Smooth muscle cell (in vitro differentiated cells): ENCODE results near the gene SGK1. TPM values are rescaled to one million over a fixed set of nuclear protein-coding genes. Genes with fewer than 3 reads are reported as not detected.

Experiments used
- DNase-seq: peaks from one replicate; lab custom pipeline; 2025; ENCODE audit not compliant: unreplicated experiment; lab: John Stamatoyannopoulos, UW
- H2AFZ ChIP-seq: fragments of 200-600 bp; sonication (generic); 2 replicates; pipeline ENCODE4 v1.6.0; 2016; ENCODE audit warnings: antibody characterized with exemption, low read depth, mild to moderate bottlenecking
- H3F3A ChIP-seq: fragments of 200-600 bp; sonication (generic); 2 replicates; pipeline ENCODE4 v1.6.0; 2017; ENCODE audit warnings: antibody characterized with exemption, low read depth
- H3K27ac ChIP-seq: fragments of 200-600 bp; sonication (generic); 2 replicates; pipeline ENCODE4 v1.5.1; 2016; ENCODE audit warnings: low read depth, mild to moderate bottlenecking
- H3K27me3 ChIP-seq: fragments of 200-600 bp; sonication (generic); 2 replicates; pipeline ENCODE4 v1.6.1; 2016; ENCODE audit warnings: low read depth, mild to moderate bottlenecking
- H3K36me3 ChIP-seq: fragments of 200-600 bp; sonication (generic); 2 replicates; pipeline ENCODE4 v1.5.1; 2016; ENCODE audit warnings: low read depth
- H3K4me1 ChIP-seq: fragments of 200-600 bp; sonication (generic); 2 replicates; pipeline ENCODE4 v1.5.1; 2016; ENCODE audit warnings: low read depth
- H3K4me2 ChIP-seq: fragments of 200-600 bp; sonication (generic); 2 replicates; pipeline ENCODE4 v1.6.0; 2016; ENCODE audit warnings: mild to moderate bottlenecking
- H3K4me3 ChIP-seq: fragments of 200-600 bp; sonication (generic); 2 replicates; pipeline ENCODE4 v1.5.1; 2016; ENCODE audit warnings: mild to moderate bottlenecking
- H3K79me2 ChIP-seq: fragments of 200-600 bp; sonication (generic); 2 replicates; pipeline ENCODE4 v1.6.0; 2016; ENCODE audit warnings: low read depth, mild to moderate bottlenecking
- H3K9ac ChIP-seq: fragments of 200-600 bp; sonication (generic); 2 replicates; pipeline ENCODE4 v1.6.0; 2016; ENCODE audit warnings: low read depth
- H3K9me3 ChIP-seq: fragments of 200-600 bp; sonication (generic); replicated peaks from 2 replicates; pipeline ENCODE4 v1.5.1; 2016; ENCODE audit warnings: low read depth
- H4K20me1 ChIP-seq: fragments of 200-600 bp; sonication (generic); 2 replicates; pipeline ENCODE4 v1.6.0; 2016; ENCODE audit warnings: low read depth
- WGBS: methylation state at CpG from one replicate; pipeline ENCODE4 v1.1.7; 2016; ENCODE audit warnings: low lambda C conversion rate; 5-methylcytosine and 5-hydroxymethylcytosine counted together
- polyA plus RNA-seq: library from polyadenylated mRNA; unstranded; fragments of >200 nt; fragmentation: Nextera tagmentation; extraction: Ambion mirVana; gene quantifications from 2 replicates; pipeline ENCODE4 v1.2.1, GENCODE V29; 2016
- total RNA-seq: library from RNA; depleted of rRNA; stranded (reverse); fragments of >200 nt; gene quantifications from 2 replicates; pipeline ENCODE4 v1.2.3, GENCODE V29; 2014
- TF ChIP-seq, protein P1 (sequence below): fragments of 200-600 bp; sonication (generic); IDR thresholded peaks from 2 replicates; pipeline ENCODE4 v1.5.1; 2017; ENCODE audit warnings: borderline replicate concordance, mild to moderate bottlenecking, antibody characterized with exemption; ENCODE audit not compliant: insufficient read depth, poor library complexity, severe bottlenecking

The SGK1 gene
- total and polyA plus RNA-seq, 2 experiments from 2014 or later, result 18.9 to 109 TPM

DNA sequence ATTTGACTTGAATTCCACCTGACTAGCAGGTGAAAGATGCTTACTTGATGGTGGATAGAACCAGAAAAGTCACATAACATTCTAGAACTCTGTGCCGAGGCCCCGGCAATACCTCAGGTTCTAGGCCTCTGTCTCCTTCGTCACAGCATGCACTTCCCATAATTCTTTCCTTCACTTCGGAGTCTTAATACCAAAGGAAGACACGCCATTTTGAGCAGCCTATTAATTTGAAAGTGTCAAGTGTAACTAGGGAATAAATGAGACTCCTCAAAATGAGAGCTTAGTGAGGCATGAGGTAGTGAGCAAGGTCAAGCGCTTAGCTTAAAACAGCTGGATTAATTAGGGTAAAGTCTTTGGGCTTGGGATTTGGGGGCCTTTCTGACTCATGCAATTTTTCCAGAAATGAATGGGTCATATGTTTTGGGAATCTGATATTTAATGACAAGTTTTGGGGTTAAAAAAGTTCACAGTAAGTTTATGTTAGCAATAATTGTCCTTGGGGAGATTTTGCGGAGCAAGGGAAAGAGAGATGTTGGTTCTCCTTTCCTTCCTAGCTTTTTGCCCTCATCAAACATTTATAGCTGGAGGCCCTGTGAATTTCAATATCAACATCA, 29.1 kb upstream of the SGK1 start:
- Histone ChIP-seq H3K27ac (no peak overlapping the region), H3K9ac (no peak overlapping the region), H3K4me3 (no peak overlapping the region), H3K9me3 (no peaks in the 10 kb centered on the region), H3K27me3 (no peaks in the 10 kb centered on the region), H2AFZ (no peak overlapping the region), H3F3A (no peaks in the 10 kb centered on the region), H3K36me3 (no peaks in the 10 kb centered on the region), H3K4me1 (peaks cover 8% of the 10 kb centered on the region), H3K79me2 (no peaks in the 10 kb centered on the region), H3K4me2 (no peak overlapping the region), H4K20me1 (no peaks in the 10 kb centered on the region)
- DNase-seq, result no peak
- 98% methylated on average over 7 of the region's 7 CpGs for WGBS
- TF ChIP-seq, protein P1, sequence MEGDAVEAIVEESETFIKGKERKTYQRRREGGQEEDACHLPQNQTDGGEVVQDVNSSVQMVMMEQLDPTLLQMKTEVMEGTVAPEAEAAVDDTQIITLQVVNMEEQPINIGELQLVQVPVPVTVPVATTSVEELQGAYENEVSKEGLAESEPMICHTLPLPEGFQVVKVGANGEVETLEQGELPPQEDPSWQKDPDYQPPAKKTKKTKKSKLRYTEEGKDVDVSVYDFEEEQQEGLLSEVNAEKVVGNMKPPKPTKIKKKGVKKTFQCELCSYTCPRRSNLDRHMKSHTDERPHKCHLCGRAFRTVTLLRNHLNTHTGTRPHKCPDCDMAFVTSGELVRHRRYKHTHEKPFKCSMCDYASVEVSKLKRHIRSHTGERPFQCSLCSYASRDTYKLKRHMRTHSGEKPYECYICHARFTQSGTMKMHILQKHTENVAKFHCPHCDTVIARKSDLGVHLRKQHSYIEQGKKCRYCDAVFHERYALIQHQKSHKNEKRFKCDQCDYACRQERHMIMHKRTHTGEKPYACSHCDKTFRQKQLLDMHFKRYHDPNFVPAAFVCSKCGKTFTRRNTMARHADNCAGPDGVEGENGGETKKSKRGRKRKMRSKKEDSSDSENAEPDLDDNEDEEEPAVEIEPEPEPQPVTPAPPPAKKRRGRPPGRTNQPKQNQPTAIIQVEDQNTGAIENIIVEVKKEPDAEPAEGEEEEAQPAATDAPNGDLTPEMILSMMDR, result no peak

DNA sequence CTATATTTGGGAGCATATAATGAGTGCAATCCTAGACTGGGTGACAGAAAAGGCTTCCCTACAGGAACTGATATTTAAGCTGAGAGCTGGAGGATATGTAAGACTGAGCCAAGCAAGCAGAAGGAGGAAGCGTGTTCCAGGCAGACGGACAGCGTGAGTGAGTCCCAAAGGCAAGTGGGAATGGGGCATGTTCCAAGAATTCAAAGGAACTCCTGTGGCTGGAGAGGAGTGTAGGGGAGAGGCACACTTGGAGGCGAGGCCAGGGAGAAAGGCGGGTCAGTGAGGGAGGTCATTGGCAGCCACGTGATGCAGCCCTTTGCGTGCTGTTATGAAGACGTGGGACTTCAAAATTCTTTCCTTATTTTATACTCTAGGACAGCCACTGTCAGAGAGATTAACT, 27.9 kb upstream of the SGK1 start:
- H3K27ac ChIP-seq, result no peak overlapping the region
- 95% methylated on average over 8 of the region's 8 CpGs for WGBS
- no peaks in the 10 kb centered on the region for H3K79me2 ChIP-seq

DNA sequence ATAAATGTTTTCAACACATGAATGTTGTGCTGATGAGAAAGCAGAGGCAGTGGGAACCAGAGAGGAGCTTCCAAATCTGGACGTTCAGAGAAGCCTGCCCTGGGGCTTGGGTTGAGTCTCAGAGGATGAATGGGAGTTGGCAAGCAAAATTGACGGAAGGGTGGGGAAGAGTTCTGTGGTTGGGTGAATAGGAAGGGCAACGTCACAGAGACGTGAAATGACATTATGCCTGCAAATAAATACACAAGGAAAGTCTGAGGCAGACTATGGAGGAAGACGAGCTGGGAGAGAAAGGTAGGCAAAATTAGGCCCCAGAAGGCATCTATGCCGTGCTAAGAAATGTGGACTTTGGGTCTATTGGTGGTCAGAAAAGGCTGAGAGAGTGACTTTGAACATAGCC, 25.2 kb upstream of the SGK1 start:
- Histone ChIP-seq H3K36me3 (no peaks in the 10 kb centered on the region), H3K27ac (no peak overlapping the region), H3K4me3 (no peak overlapping the region), H3K79me2 (no peaks in the 10 kb centered on the region), H3K9ac (no peak overlapping the region), H3K27me3 (no peaks in the 10 kb centered on the region), H3F3A (no peaks in the 10 kb centered on the region), H3K4me2 (no peak overlapping the region), H3K4me1 (no peaks in the 10 kb centered on the region), H4K20me1 (no peaks in the 10 kb centered on the region), H3K9me3 (no peaks in the 10 kb centered on the region), H2AFZ (no peak overlapping the region)
- WGBS, result 90% methylated on average over 6 of the region's 6 CpGs
- DNase-seq, result no peak
- TF ChIP-seq, protein P1, result no peak

More for the DNA sequence above, 27.9 kb upstream of the SGK1 start:
- Histone ChIP-seq H3K4me3 (no peak overlapping the region), H3K4me2 (no peak overlapping the region), H3K9ac (no peak overlapping the region), H4K20me1 (no peaks in the 10 kb centered on the region), H3F3A (no peaks in the 10 kb centered on the region), H3K9me3 (no peaks in the 10 kb centered on the region), H3K4me1 (no peaks in the 10 kb centered on the region), H2AFZ (no peak overlapping the region), H3K27me3 (no peaks in the 10 kb centered on the region), H3K36me3 (no peaks in the 10 kb centered on the region)
- TF ChIP-seq, protein P1, result no peak
- no peak for DNase-seq

- H3K27ac ChIP-seq, result no peak overlapping the region
- WGBS, result 89% methylated on average over 10 of the region's 10 CpGs
- H3K4me3 ChIP-seq, result no peak overlapping the region
- no peaks in the 10 kb centered on the region for H3K79me2 ChIP-seq
- TF ChIP-seq, protein P1, result no peak
- no peaks in the 10 kb centered on the region for H3K4me1 ChIP-seq
- H3K9me3 ChIP-seq, result no peaks in the 10 kb centered on the region
- no peak overlapping the region for H3K4me2 ChIP-seq
- no peak overlapping the region for H3K9ac ChIP-seq
- no peaks in the 10 kb centered on the region for H4K20me1 ChIP-seq
- H3K27me3 ChIP-seq, result no peaks in the 10 kb centered on the region
- H2AFZ ChIP-seq, result no peak overlapping the region
- DNase-seq, result no peak
- no peaks in the 10 kb centered on the region for H3K36me3 ChIP-seq
- no peaks in the 10 kb centered on the region for H3F3A ChIP-seq
Measured at GRCh38 chr6:134341999-134342567, 24.2 kb upstream of the SGK1 start.
